HepG2 (cell line): ENCODE data around the gene SPNS2. TPM values are rescaled to one million over a fixed set of nuclear protein-coding genes. Genes with fewer than 3 reads are reported as not detected.

Source experiments
- ARNTL ChIP-seq: sonication (generic); formaldehyde crosslinking; IDR thresholded peaks from 2 replicates; pipeline ENCODE4 v1.4.0; 2020; ENCODE audit warnings: mild to moderate bottlenecking, missing genetic modification reagents
- ASH2L ChIP-seq: fragments of 300-600, 200-600 bp; sonication (generic); IDR thresholded peaks from 2 replicates; pipeline ENCODE4 v1.7.0; 2017; ENCODE audit warnings: low read depth, mild to moderate bottlenecking, moderate library complexity, mixed read lengths, low read length; ENCODE audit not compliant: insufficient read length
- BORCS8-MEF2B ChIP-seq: sonication (generic); formaldehyde crosslinking; IDR thresholded peaks from 2 replicates; pipeline ENCODE4 v1.8.0; 2022; ENCODE audit warnings: mild to moderate bottlenecking, missing genetic modification reagents
- ELF1 ChIP-seq: sonication (generic); formaldehyde crosslinking; IDR thresholded peaks from 2 replicates; pipeline ENCODE4 v1.4.0; 2020; ENCODE audit warnings: missing genetic modification reagents
- EP300 ChIP-seq, 3 experiments: sonication (generic) in 1 of 3; formaldehyde crosslinking in 1 of 3; IDR thresholded peaks; 2 replicates each; pipeline versions ENCODE4 v1.5.1 to v1.6.1; 2011 to 2020; ENCODE audit warnings: low read depth in 2 of 3, low read length in 2 of 3, borderline replicate concordance in 1 of 3, improper control_type of control experiment in 1 of 3, mild to moderate bottlenecking in 1 of 3, missing genetic modification reagents in 1 of 3, moderate library complexity in 1 of 3
- FOXC1 ChIP-seq: sonication (generic); formaldehyde crosslinking; IDR thresholded peaks from 2 replicates; pipeline ENCODE4 v1.8.0; 2022; ENCODE audit warnings: mild to moderate bottlenecking, missing genetic modification reagents, borderline replicate concordance
- FOXJ3 ChIP-seq: sonication (generic); formaldehyde crosslinking; IDR thresholded peaks from 2 replicates; pipeline ENCODE4 v1.4.0; 2020; ENCODE audit warnings: missing genetic modification reagents, mild to moderate bottlenecking, borderline replicate concordance
- GATAD2A ChIP-seq: IDR thresholded peaks from 2 replicates; pipeline ENCODE4 v1.6.1; 2016
- JUND ChIP-seq: sonication (generic); formaldehyde crosslinking; IDR thresholded peaks from 2 replicates; pipeline ENCODE4 v1.8.0; 2022; ENCODE audit warnings: mild to moderate bottlenecking, missing genetic modification reagents
- MAFF ChIP-seq: IDR thresholded peaks from 2 replicates; pipeline ENCODE4 v1.6.1; 2011; ENCODE audit warnings: low read depth, low read length, improper control_type of control experiment
- NCOR1 ChIP-seq: fragments of 200-600 bp; sonication (generic); IDR thresholded peaks from 2 replicates; pipeline ENCODE4 v1.7.0; 2017; ENCODE audit warnings: antibody characterized with exemption, low read length, borderline replicate concordance
- PCBP2 ChIP-seq: fragments of 200-400 bp; formaldehyde crosslinking; optimal IDR thresholded peaks from 2 replicates; pipeline ENCODE3; 2018; ENCODE audit warnings: low read length, low read depth; ENCODE audit not compliant: poor library complexity, severe bottlenecking
- RFX1 ChIP-seq: fragments of 450-650 bp; IDR thresholded peaks from 2 replicates; pipeline ENCODE4 v1.6.1; 2017
- SRY ChIP-seq: sonication (generic); formaldehyde crosslinking; IDR thresholded peaks from 2 replicates; pipeline ENCODE4 v1.8.0; 2022; ENCODE audit warnings: mild to moderate bottlenecking, missing genetic modification reagents
- TARDBP ChIP-seq: sonication (generic); formaldehyde crosslinking; IDR thresholded peaks from 2 replicates; pipeline ENCODE4 v1.8.0; 2022; ENCODE audit warnings: mild to moderate bottlenecking, missing genetic modification reagents
- ZBTB38 ChIP-seq: sonication (generic); formaldehyde crosslinking; IDR thresholded peaks from 2 replicates; pipeline ENCODE4 v1.5.1; 2020; ENCODE audit warnings: mild to moderate bottlenecking, missing genetic modification reagents
- ZNF10 ChIP-seq: sonication (generic); formaldehyde crosslinking; IDR thresholded peaks from 2 replicates; pipeline ENCODE4 v1.4.0; 2020; ENCODE audit warnings: mild to moderate bottlenecking, low read depth, missing genetic modification reagents, borderline replicate concordance
- ZNF136 ChIP-seq: sonication (generic); formaldehyde crosslinking; IDR thresholded peaks from 2 replicates; pipeline ENCODE4 v1.8.1; 2022; ENCODE audit warnings: low read depth, mild to moderate bottlenecking, moderate library complexity, missing genetic modification reagents
- ZNF230 ChIP-seq: sonication (generic); formaldehyde crosslinking; IDR thresholded peaks from 2 replicates; pipeline ENCODE4 v1.4.0; 2020; ENCODE audit warnings: mild to moderate bottlenecking, missing genetic modification reagents
- ZNF644 ChIP-seq: IDR thresholded peaks from 2 replicates; pipeline ENCODE4 v1.6.1; 2016; ENCODE audit warnings: low read depth
- ZZZ3 ChIP-seq: sonication (generic); formaldehyde crosslinking; IDR thresholded peaks from 2 replicates; pipeline ENCODE4 v1.4.0; 2020; ENCODE audit warnings: missing genetic modification reagents, mild to moderate bottlenecking, borderline replicate concordance
- polyA plus RNA-seq, 8 experiments: library from polyadenylated mRNA; depleted of rRNA in 3 of 8; stranded (reverse) in 7 of 8; unstranded in 1 of 8; fragments of >200 nt; fragmentation: Illumina TruSeq in 4 of 8; extraction: Trizol in 4 of 8; gene quantifications; 2 replicates each; pipeline versions ENCODE4 v1.2.1 to v1.2.3, GENCODE V29; 2011 to 2016; ENCODE audit warnings: low read depth in 4 of 8, missing spikeins in 1 of 8, mixed read lengths in 1 of 8; ENCODE audit not compliant: insufficient read depth in 1 of 8
- total RNA-seq, 5 experiments: library from RNA; depleted of rRNA; stranded (reverse); fragments of >200 nt; fragmentation: Illumina TruSeq; extraction: Trizol; gene quantifications; 2 replicates each; pipeline ENCODE4 v1.2.3, GENCODE V29; 2016; ENCODE audit warnings: low read depth in 1 of 5
- TF ChIP-seq, protein P1 (sequence below): sonication (generic); formaldehyde crosslinking; IDR thresholded peaks from 2 replicates; pipeline ENCODE4 v1.5.1; 2020; ENCODE audit warnings: missing genetic modification reagents, mild to moderate bottlenecking, borderline replicate concordance
- TF ChIP-seq, protein P2 (sequence below): sonication (generic); formaldehyde crosslinking; IDR thresholded peaks from 2 replicates; pipeline ENCODE4 v1.4.0; 2020; ENCODE audit warnings: low read depth, mild to moderate bottlenecking, missing genetic modification reagents
- TF ChIP-seq, protein P3 (sequence below): sonication (generic); formaldehyde crosslinking; IDR thresholded peaks from 2 replicates; pipeline ENCODE4 v1.4.0; 2020; ENCODE audit warnings: missing genetic modification reagents; ENCODE audit errors: not compliant biosample characterization

The SPNS2 gene
- total and polyA plus RNA-seq, 2 of the 13 experiments (the other 11 are each of a cell fraction or from before 2014, with no cell fraction given), result 0.01 TPM; not detected in 1

DNA sequence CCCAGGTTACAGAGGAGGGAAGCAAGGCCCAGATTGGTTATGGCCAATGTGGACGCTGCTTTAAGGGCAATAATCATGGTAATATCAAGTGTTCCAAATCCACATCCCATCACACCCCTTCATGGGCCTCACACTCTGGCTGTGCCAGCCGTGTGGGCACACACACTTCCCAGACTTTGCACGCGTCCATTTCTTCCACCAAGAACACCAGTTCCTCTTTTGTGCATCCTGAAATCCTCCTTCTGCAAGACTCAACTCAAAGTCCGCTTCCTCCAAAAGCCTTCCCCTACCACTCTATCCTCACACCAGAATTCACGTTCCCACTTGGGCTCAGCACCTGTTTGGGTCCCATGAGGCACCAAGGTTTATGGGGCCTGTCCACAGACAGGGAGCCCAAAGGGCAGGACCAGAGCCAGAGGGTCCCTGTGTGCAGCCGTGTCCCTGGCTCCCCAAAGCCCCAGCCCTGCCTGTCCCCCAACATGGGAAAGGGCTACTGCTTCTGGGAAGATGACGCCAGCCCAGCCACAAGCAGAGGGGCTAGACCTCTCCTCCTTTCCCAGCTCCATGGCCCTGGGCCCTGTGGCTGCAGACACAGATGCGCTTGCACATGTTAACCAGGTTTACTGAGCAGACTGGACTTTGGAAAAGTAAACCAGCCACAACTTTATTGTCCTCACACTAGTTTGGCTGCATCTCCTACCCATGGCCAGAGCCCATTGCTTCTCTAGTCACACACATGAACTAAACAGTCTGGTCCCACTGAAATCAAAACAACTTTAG lies 44.7 kb upstream of the SPNS2 start (continued):
- TF ChIP-seq FOXC1 (CRISPR knock-in tag), result peak; percentile 59; the same call in 1 of the 2 replicates
- TF ChIP-seq RFX1, result no peak
- peak; percentile 23; the same call in 1 of the 2 replicates for TF ChIP-seq NCOR1
- TF ChIP-seq PCBP2, result no peak
- TF ChIP-seq ZBTB38 (CRISPR knock-in tag), result no peak
- TF ChIP-seq ELF1 (CRISPR knock-in tag), result no peak
- TF ChIP-seq ZNF136, result no peak
- TF ChIP-seq ARNTL (CRISPR knock-in tag), result peak; percentile 83
- TF ChIP-seq MAFF, result no peak
- TF ChIP-seq ZNF10 (CRISPR knock-in tag), result no peak
- peak; percentile 21; the same call in 1 of the 2 replicates for TF ChIP-seq ZNF230 (CRISPR knock-in tag)
- TF ChIP-seq ZNF644, result peak; percentile 71
- TF ChIP-seq, protein P1, sequence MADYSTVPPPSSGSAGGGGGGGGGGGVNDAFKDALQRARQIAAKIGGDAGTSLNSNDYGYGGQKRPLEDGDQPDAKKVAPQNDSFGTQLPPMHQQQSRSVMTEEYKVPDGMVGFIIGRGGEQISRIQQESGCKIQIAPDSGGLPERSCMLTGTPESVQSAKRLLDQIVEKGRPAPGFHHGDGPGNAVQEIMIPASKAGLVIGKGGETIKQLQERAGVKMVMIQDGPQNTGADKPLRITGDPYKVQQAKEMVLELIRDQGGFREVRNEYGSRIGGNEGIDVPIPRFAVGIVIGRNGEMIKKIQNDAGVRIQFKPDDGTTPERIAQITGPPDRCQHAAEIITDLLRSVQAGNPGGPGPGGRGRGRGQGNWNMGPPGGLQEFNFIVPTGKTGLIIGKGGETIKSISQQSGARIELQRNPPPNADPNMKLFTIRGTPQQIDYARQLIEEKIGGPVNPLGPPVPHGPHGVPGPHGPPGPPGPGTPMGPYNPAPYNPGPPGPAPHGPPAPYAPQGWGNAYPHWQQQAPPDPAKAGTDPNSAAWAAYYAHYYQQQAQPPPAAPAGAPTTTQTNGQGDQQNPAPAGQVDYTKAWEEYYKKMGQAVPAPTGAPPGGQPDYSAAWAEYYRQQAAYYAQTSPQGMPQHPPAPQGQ (CRISPR knock-in tag), result no peak
- TF ChIP-seq EP300 (IDR thresholded peaks at IDR 0.05; ENCODE audit: low read depth in 2 of 2, low read length in 2 of 2), result peak in 1 of 2 experiments; percentile 24; a peak in 2 of 4 replicates
- TF ChIP-seq EP300 (CRISPR knock-in tag; IDR thresholded peaks at IDR 0.05; ENCODE audit: borderline replicate concordance), result no peak
- TF ChIP-seq, protein P2, sequence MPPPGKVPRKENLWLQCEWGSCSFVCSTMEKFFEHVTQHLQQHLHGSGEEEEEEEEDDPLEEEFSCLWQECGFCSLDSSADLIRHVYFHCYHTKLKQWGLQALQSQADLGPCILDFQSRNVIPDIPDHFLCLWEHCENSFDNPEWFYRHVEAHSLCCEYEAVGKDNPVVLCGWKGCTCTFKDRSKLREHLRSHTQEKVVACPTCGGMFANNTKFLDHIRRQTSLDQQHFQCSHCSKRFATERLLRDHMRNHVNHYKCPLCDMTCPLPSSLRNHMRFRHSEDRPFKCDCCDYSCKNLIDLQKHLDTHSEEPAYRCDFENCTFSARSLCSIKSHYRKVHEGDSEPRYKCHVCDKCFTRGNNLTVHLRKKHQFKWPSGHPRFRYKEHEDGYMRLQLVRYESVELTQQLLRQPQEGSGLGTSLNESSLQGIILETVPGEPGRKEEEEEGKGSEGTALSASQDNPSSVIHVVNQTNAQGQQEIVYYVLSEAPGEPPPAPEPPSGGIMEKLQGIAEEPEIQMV (CRISPR knock-in tag), result peak; percentile 65; the same call in 1 of the 2 replicates
- peak; percentile 46; the same call in 1 of the 2 replicates for TF ChIP-seq FOXJ3
- no peak for TF ChIP-seq SRY (CRISPR knock-in tag)
- TF ChIP-seq JUND (CRISPR knock-in tag), result peak; percentile 57; the same call in 1 of the 2 replicates
- TF ChIP-seq ASH2L, result no peak
- TF ChIP-seq, protein P3, sequence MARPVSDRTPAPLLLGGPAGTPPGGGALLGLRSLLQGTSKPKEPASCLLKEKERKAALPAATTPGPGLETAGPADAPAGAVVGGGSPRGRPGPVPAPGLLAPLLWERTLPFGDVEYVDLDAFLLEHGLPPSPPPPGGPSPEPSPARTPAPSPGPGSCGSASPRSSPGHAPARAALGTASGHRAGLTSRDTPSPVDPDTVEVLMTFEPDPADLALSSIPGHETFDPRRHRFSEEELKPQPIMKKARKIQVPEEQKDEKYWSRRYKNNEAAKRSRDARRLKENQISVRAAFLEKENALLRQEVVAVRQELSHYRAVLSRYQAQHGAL (CRISPR knock-in tag), result no peak
- 0 out of 2 replicates have a peak, but pooled peaks have one; percentile 27 for TF ChIP-seq BORCS8-MEF2B (CRISPR knock-in tag)
- peak; percentile 72; the same call in 1 of the 2 replicates for TF ChIP-seq TARDBP
- TF ChIP-seq ZZZ3 (CRISPR knock-in tag), result peak; percentile 56; the same call in 1 of the 2 replicates
- TF ChIP-seq GATAD2A (CRISPR knock-in tag), result peak; percentile 60
